Measurements from ENCODE around the gene SPRR2A.
"Not testable (repeated sequence)": the region's sequence is repeated elsewhere in the genome, so short reads cannot be mapped to it uniquely, and the experiment has no call there.

DNA sequence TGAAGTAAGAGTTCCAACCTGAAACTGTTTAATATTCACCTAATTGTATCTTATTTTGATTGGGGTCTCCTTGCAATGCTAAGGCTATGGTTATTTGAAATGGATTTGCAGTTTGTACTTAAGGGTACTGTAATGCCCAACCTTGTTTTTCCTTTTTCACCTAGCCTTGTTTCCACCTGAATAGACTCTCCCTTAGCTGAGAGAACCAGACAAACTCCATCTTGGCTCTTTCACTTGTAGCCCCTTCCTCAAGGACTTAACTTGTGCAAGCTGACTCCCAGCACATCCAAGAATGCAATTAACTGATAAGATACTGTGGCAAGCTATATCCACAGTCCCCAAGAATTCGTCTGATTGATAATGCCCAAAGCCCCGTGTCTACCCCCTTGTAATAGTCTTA, 35.5 kb downstream of the SPRR2A start:
- not testable (repeated sequence) for TF ChIP-seq EZH2phosphoT487 (IDR thresholded peaks at IDR 0.05; ENCODE audit: insufficient read depth, low read depth); EZH2 (IDR thresholded peaks at IDR 0.05; ENCODE audit: insufficient read depth, poor library complexity, severe bottlenecking)
